Hepatocyte (in vitro differentiated cells): Measurements from ENCODE around the gene PACSIN2.

ENCODE experiments used
- CTCF ChIP-seq: fragments of 200-600 bp; sonication (generic); IDR thresholded peaks from 2 replicates; pipeline ENCODE4 v1.5.1; 2016; ENCODE audit warnings: antibody characterized with exemption, mild to moderate bottlenecking; ENCODE audit not compliant: poor library complexity
- EZH2 ChIP-seq: fragments of 200-600 bp; sonication (generic); IDR thresholded peaks from 2 replicates; pipeline ENCODE4 v1.6.1; 2016; ENCODE audit warnings: antibody characterized with exemption, mild to moderate bottlenecking, borderline replicate concordance
- EZH2phosphoT487 ChIP-seq: fragments of 200-600 bp; sonication (generic); IDR thresholded peaks from one replicate; pipeline ENCODE4 v1.6.1; 2018; ENCODE audit warnings: antibody characterized with exemption, mild to moderate bottlenecking, low read depth, moderate library complexity; ENCODE audit not compliant: unreplicated experiment, severe bottlenecking

GRCh38 chr22:42848941-42849550 lies 165.9 kb downstream of the PACSIN2 start:
- TF ChIP-seq CTCF (no peak), EZH2 (no peak), EZH2phosphoT487 (no peak)
